Renal cortical epithelial cell (primary cell): ENCODE results near the gene PRKCG. TPM values are rescaled to one million over a fixed set of nuclear protein-coding genes. Genes with fewer than 3 reads are reported as not detected.
"Not testable (repeated sequence)": the region's sequence is repeated elsewhere in the genome, so short reads cannot be mapped to it uniquely, and the experiment has no call there.

Source experiments
- DNase-seq: peaks from one replicate; pipeline ENCODE4 v3.0.0-alpha.2; 2011; ENCODE audit warnings: low read depth
- total RNA-seq: library from RNA; depleted of rRNA; stranded (reverse); fragments of >200 nt; gene quantifications from 2 replicates; pipeline ENCODE4 v1.2.3, GENCODE V29; 2014

Gene PRKCG
- total RNA-seq = 0.15 and 1.7 TPM in 2 replicates

GRCh38 chr19:53881482-53882390, at the start of gene PRKCG:
PRKCG (plus strand) TSS chr19:53882197; CDS start chr19:53882495, 298 bp downstream.
- no peak for DNase-seq

GRCh38 chr19:53832861-53833260, 49.1 kb upstream of the PRKCG start:
- not testable (repeated sequence) for DNase-seq

- DNase-seq = not testable (repeated sequence)
These were observed 43.6 kb upstream of the PRKCG start for GRCh38 chr19:53838446-53838845.

GRCh38 chr19:53840241-53840640, 41.8 kb upstream of the PRKCG start:
- not testable (repeated sequence) for DNase-seq

GRCh38 chr19:53840914-53841313, 41.1 kb upstream of the PRKCG start:
- DNase-seq = peak; percentile 56

GRCh38 chr19:53844849-53845246, 37.1 kb upstream of the PRKCG start:
- no peak for DNase-seq

- no peak for DNase-seq
These were observed 34.4 kb upstream of the PRKCG start for GRCh38 chr19:53847555-53847954.

- DNase-seq = no peak
These were observed 32.7 kb upstream of the PRKCG start for GRCh38 chr19:53849237-53849676.

- DNase-seq = no peak
These were observed 28.3 kb upstream of the PRKCG start for GRCh38 chr19:53853707-53854106.

- no peak for DNase-seq
These were observed 17.6 kb upstream of the PRKCG start for GRCh38 chr19:53864308-53864836.

- no peak for DNase-seq
These were observed 16.5 kb upstream of the PRKCG start for GRCh38 chr19:53865523-53865917.

- DNase-seq = no peak
These were observed 15.8 kb upstream of the PRKCG start for GRCh38 chr19:53865918-53866864.

- DNase-seq = no peak
These were observed 15.2 kb upstream of the PRKCG start for GRCh38 chr19:53866865-53867224.

GRCh38 chr19:53867225-53868090, 14.5 kb upstream of the PRKCG start, which contains the start of gene MYADM:
MYADM (plus strand) TSS chr19:53867883; CDS start chr19:53873530, 5,647 bp downstream.
- peak; percentile 95 for DNase-seq

- no peak for DNase-seq
These were observed 13.7 kb upstream of the PRKCG start for GRCh38 chr19:53868091-53868891.

- DNase-seq = peak; percentile 65
These were observed 12.8 kb upstream of the PRKCG start for GRCh38 chr19:53868892-53869804.

GRCh38 chr19:53869805-53870484, 12.1 kb upstream of the PRKCG start:
- DNase-seq = not testable (repeated sequence)

GRCh38 chr19:53870485-53870844, 11.5 kb upstream of the PRKCG start:
- DNase-seq = no peak

GRCh38 chr19:53871454-53871853, 10.5 kb upstream of the PRKCG start:
- DNase-seq = no peak
